ENCODE measurements around the gene AIPL1. TPM values are rescaled to one million over a fixed set of nuclear protein-coding genes. Genes with fewer than 3 reads are reported as not detected.

Gene AIPL1
- total and polyA plus RNA-seq, 2 of the 13 experiments (the other 11 are each of a cell fraction or from before 2014, with no cell fraction given) = not detected

DNA sequence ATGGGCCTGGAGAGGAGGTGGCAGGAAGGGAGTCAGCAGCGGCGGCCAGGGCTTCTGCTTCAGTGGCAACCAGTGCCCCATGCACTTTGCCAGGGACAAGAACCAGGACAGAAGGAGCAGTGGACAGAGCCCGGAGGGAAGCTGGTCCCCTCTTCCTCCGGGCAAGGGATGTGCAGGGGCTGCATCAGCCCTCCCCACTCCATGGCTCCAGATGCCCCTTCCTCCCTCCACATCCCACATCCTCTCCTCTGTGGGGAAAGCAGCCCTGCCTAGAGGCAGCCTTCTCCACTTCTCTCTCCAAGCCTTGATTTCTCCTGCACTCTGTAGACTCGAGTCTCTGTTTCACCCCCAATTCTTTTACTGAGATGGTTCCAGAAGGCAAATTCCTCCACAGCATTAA is 50.4 kb downstream of the AIPL1 start:
- Histone ChIP-seq H3K27me3 (ENCODE audit: control insufficient read depth in 1 of 2, insufficient read depth in 2 of 2, low read length in 2 of 2) (no peaks in the 10 kb centered on the region), H3K4me2 (ENCODE audit: low read depth, low read length) (no peak overlapping the region), H4K20me1 (ENCODE audit: insufficient read depth, low read length) (no peaks in the 10 kb centered on the region), H3K27ac (ENCODE audit: extremely low read length, insufficient read depth, low read length) (no peak overlapping the region), H3K9ac (ENCODE audit: insufficient read depth, low read depth, low read length) (no peak overlapping the region), H3K9me3 (ENCODE audit: low read length) (no peaks in the 10 kb centered on the region), H2AFZ (ENCODE audit: low read length) (no peak overlapping the region), H3K79me2 (ENCODE audit: insufficient read depth, low read length) (no peaks in the 10 kb centered on the region), H3K36me3 (replicated peaks in 1 of 2; ENCODE audit: control insufficient read depth in 1 of 2, insufficient read depth in 2 of 2, low read length in 2 of 2) (no peaks in the 10 kb centered on the region), H3K4me1 (ENCODE audit: insufficient read depth, low read length) (no peaks in the 10 kb centered on the region), H3K4me3 (replicated peaks in 1 of 3; ENCODE audit: insufficient read depth in 1 of 3, low read depth in 2 of 3, low read length in 3 of 3) (no peak overlapping the region)
- CTCF ChIA-PET (ENCODE audit: low intra/inter-chr PET ratio, low total read pairs) = no interaction called here
- DNase-seq (ENCODE audit: low spot score) = no peak
- BruUV-seq (replicated peaks) = no TSS peak
- no peak for ATAC-seq
- intact Hi-C loops (cut with micrococcal nuclease; ENCODE audit: unreplicated experiment) (no loop called here), in situ Hi-C loops (cut with HindIII; ENCODE audit: extremely low pct_ligation_motif_present, low pct_unique_long_range_greater_than_20kb) (no loop called here)
- POLR2A ChIA-PET = no interaction called here
- TF ChIP-seq NFRKB (IDR thresholded peaks at IDR 0.05) = no peak
- TF ChIP-seq TAF1 (CRISPR knock-in tag; IDR thresholded peaks at IDR 0.05) = no peak
- TF ChIP-seq BCL6 (CRISPR knock-in tag; IDR thresholded peaks at IDR 0.05) = no peak
- no peak for TF ChIP-seq ZKSCAN1 (IDR thresholded peaks at IDR 0.05; ENCODE audit: low read length)
- no peak for TF ChIP-seq SRSF9 (IDR thresholded peaks at IDR 0.05; ENCODE audit: borderline replicate concordance, insufficient read depth, low read depth, low read length, poor library complexity, severe bottlenecking)
- TF ChIP-seq TAF15 (IDR thresholded peaks at IDR 0.05; ENCODE audit: low read depth, low read length, poor library complexity, severe bottlenecking) = no peak
- no peak for FAIRE-seq
- 56% methylated on average over 4 of the region's 5 CpGs for WGBS (ENCODE audit: low lambda C conversion rate)

DNA sequence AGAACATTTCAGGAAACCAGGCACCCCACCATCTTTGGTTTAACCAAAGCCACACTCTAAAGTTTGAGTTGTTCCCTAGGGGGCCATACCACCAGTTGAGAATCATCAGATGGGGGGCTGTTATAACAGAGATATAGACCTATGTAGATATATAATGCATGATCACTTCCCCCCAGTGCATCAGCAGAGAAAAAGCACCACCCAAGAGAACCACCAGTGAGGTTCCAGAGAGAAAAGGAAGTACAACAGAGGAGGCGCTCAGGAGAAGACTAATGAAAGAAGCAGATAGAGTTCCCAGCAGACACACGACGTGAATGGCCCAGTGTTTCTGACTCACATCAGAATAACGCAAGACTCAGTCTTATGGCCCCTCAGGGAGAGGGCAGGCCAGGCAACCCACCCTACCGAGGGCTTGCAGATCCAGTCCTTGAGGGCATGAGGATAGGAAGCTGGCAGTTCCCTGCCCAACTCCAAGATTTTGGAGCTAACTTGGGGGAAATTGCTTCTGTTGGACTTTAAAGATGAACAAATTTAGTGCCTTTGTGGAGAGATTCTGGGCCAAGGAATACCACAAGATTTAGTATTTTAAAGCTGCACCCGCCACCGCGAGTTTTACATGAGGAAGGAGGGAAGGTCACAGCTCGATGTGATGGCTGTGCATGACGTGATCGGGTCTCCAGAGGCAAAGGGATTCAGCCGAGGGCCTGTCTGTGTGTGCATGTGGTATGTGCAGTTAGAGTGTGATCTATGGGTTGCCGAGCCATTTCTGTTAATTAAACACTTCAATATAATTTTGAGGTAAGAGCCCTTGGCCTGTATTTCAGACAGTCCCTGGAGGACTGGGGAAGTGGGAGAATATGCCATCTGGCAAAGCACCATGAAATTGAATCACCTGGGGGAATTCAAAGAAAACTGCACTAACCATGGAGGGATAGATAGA is 53.1 kb downstream of the AIPL1 start:
- no peak overlapping the region for H2AFZ ChIP-seq (ENCODE audit: low read length)
- no peak overlapping the region for H3K27ac ChIP-seq (ENCODE audit: extremely low read length, insufficient read depth, low read length)
- H3K4me1 ChIP-seq (ENCODE audit: insufficient read depth, low read length) = no peaks in the 10 kb centered on the region
- no peak overlapping the region for H3K4me3 ChIP-seq (replicated peaks in 1 of 3; ENCODE audit: insufficient read depth in 1 of 3, low read depth in 2 of 3, low read length in 3 of 3)
- ChIA-PET CTCF (ENCODE audit: low intra/inter-chr PET ratio, low total read pairs) (no interaction called here), POLR2A (no interaction called here)
- no peaks in the 10 kb centered on the region for H3K79me2 ChIP-seq (ENCODE audit: insufficient read depth, low read length)
- H3K27me3 ChIP-seq (ENCODE audit: control insufficient read depth in 1 of 2, insufficient read depth in 2 of 2, low read length in 2 of 2) = 0 out of 5 replicates have a peak, but pooled peaks cover 0 to 3% of the 10 kb centered on the region in 2 experiments
- no peaks in the 10 kb centered on the region for H3K36me3 ChIP-seq (replicated peaks in 1 of 2; ENCODE audit: control insufficient read depth in 1 of 2, insufficient read depth in 2 of 2, low read length in 2 of 2)
- no peak for DNase-seq (ENCODE audit: low spot score)
- WGBS (ENCODE audit: low lambda C conversion rate) = 37% methylated on average over 13 of the region's 13 CpGs
- no peak for FAIRE-seq
- intact Hi-C loops (cut with micrococcal nuclease; ENCODE audit: unreplicated experiment) (no loop called here), in situ Hi-C loops (cut with HindIII; ENCODE audit: extremely low pct_ligation_motif_present, low pct_unique_long_range_greater_than_20kb) (no loop called here)
- ATAC-seq = no peak
- H3K9me3 ChIP-seq (ENCODE audit: low read length) = no peaks in the 10 kb centered on the region
- no TSS peak for BruUV-seq (replicated peaks)
- H3K4me2 ChIP-seq (ENCODE audit: low read depth, low read length) = no peak overlapping the region
- H4K20me1 ChIP-seq (ENCODE audit: insufficient read depth, low read length) = no peaks in the 10 kb centered on the region
- no peak overlapping the region for H3K9ac ChIP-seq (ENCODE audit: insufficient read depth, low read depth, low read length)
- TF ChIP-seq, protein P1, sequence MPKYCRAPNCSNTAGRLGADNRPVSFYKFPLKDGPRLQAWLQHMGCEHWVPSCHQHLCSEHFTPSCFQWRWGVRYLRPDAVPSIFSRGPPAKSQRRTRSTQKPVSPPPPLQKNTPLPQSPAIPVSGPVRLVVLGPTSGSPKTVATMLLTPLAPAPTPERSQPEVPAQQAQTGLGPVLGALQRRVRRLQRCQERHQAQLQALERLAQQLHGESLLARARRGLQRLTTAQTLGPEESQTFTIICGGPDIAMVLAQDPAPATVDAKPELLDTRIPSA (CRISPR knock-in tag; IDR thresholded peaks at IDR 0.05; ENCODE audit: borderline replicate concordance) = no peak
- TF ChIP-seq TBL1XR1 (IDR thresholded peaks at IDR 0.05; ENCODE audit: borderline replicate concordance, low read length, partially characterized antibody) (no peak), SNRNP70 (IDR thresholded peaks at IDR 0.05; ENCODE audit: low read depth, low read length) (no peak), ZNF547 (CRISPR knock-in tag; IDR thresholded peaks at IDR 0.05) (no peak), ZNF20 (CRISPR knock-in tag; IDR thresholded peaks at IDR 0.05) (no peak), ZNF430 (CRISPR knock-in tag; IDR thresholded peaks at IDR 0.05) (no peak)
